IPS-18c (cell line): ENCODE data around the gene SMC6.

Experiments
- H3K4me3 ChIP-seq: 2 replicates; pipeline ENCODE4 v1.7.0; 2013; ENCODE audit warnings: low read depth, mild to moderate bottlenecking, low read length, moderate library complexity; ENCODE audit not compliant: insufficient read depth
- H3K9me3 ChIP-seq: one replicate; pipeline ENCODE4 v1.6.1; 2013; ENCODE audit warnings: mild to moderate bottlenecking, low read length, moderate library complexity; ENCODE audit not compliant: control insufficient read depth, insufficient read depth

Gene SMC6

GRCh38 chr2:17616405-17616804, 137.2 kb downstream of the SMC6 start:
- Histone ChIP-seq H3K4me3 (no peak overlapping the region), H3K9me3 (no peaks in the 10 kb centered on the region)

GRCh38 chr2:17615728-17616351, 137.8 kb downstream of the SMC6 start:
- H3K9me3 ChIP-seq, result no peaks in the 10 kb centered on the region
- no peak overlapping the region for H3K4me3 ChIP-seq

- no peak overlapping the region for H3K4me3 ChIP-seq
- no peaks in the 10 kb centered on the region for H3K9me3 ChIP-seq
These were observed 138.5 kb downstream of the SMC6 start for GRCh38 chr2:17615147-17615546.

- no peak overlapping the region for H3K4me3 ChIP-seq
- no peaks in the 10 kb centered on the region for H3K9me3 ChIP-seq
These were observed 139.3 kb downstream of the SMC6 start for GRCh38 chr2:17614174-17614930.
